Muscle layer of duodenum (tissue), 2 donors: ENCODE results near the gene RBSN.

Source experiments
- H3K27ac ChIP-seq: one replicate; pipeline ENCODE4 v1.7.0; 2013; ENCODE audit warnings: mild to moderate bottlenecking, low read length
- H3K27me3 ChIP-seq: one replicate; pipeline ENCODE4 v1.7.0; 2013; ENCODE audit warnings: low read depth, mild to moderate bottlenecking, control low read depth, low read length
- H3K36me3 ChIP-seq, 2 donors: one replicate each; pipeline ENCODE4 v1.7.0; 2013; ENCODE audit warnings: low read length in 2 of 2, control low read depth in 1 of 2, mild to moderate bottlenecking in 1 of 2; ENCODE audit not compliant: insufficient read depth in 2 of 2, control insufficient read depth in 1 of 2
- H3K4me1 ChIP-seq, 2 donors: one replicate each; pipeline ENCODE4 v1.7.0; 2013; ENCODE audit warnings: low read length in 2 of 2, mild to moderate bottlenecking in 2 of 2, control low read depth in 1 of 2, moderate library complexity in 1 of 2; ENCODE audit not compliant: insufficient read depth in 2 of 2, control insufficient read depth in 1 of 2
- H3K4me3 ChIP-seq, 2 donors: one replicate each; pipeline ENCODE4 v1.7.0; 2013; ENCODE audit warnings: low read length in 2 of 2, low read depth in 1 of 2, mild to moderate bottlenecking in 1 of 2
- H3K9me3 ChIP-seq, 2 donors: one replicate each; pipeline ENCODE4 v1.7.0; 2013; ENCODE audit warnings: low read length in 2 of 2, control low read depth in 1 of 2, mild to moderate bottlenecking in 1 of 2; ENCODE audit not compliant: control insufficient read depth in 1 of 2
- donor health status: healthy.

Gene RBSN

DNA sequence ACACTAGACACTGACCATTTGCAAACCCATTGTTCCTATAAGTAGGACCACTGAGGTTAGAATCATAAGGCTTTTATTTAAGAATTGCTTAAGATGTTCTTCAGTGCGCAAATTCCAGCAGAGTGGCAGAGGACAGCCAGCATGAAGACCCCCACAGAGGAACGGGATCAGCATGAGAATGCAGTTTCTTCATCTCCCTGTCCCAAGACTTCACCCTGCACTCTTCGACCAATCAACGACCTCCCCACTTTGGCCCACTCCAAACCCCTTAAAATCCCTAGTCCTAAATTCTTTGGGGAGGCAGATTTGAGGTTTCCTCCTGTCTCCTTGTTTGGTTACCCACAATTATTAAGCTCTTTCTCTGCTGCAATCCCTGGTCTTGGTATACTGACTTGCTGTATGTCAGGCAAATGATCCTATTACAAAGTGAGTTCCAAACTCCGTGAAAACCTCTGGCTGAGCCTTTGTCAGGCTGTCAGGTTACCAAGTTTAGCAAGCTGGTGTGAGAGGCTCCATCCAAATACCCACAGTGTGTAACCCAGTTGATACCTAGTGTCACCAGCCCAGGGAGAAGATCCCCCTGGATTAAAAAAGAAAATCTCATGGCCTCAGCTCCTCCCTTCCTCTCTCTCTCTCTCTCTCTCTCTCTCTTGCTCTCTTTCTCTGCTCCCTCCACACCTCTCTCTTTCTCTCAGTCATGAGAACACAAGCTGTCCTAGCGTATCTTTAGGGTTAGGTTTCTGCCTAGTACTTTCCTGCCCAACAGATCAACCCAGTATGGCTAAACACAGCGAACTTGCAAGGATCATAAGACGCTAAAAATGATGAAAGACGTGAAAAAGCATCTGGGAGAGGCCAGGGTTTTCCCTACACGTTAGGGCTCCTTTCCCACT, 15.8 kb upstream of the RBSN start:
- no peaks in the 10 kb centered on the region for H3K4me1 ChIP-seq
- no peak overlapping the region for H3K27ac ChIP-seq
- no peaks in the 10 kb centered on the region for H3K9me3 ChIP-seq
- H3K4me3 ChIP-seq = no peak overlapping the region
- no peaks in the 10 kb centered on the region for H3K27me3 ChIP-seq
- no peaks in the 10 kb centered on the region for H3K36me3 ChIP-seq

DNA sequence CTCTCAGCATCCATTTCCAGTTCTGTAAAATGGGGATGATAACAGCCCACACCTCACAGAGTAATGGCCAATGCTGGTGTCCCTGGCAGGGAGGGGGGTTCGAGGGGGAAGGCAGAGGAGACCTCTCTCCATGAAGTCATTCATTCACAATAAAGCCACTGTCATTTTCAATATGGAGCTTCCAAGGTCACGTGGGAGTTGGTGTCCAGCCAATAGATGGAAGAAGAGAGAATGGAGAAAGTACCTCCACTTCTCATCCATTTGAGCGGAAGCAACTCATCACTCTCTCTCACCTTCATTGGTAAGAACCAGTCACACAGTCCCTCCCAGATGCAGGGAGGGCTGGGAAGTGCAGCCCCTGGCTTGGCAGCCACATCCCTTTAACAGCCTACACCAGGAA, 14.9 kb upstream of the RBSN start:
- no peak overlapping the region for H3K27ac ChIP-seq
- no peaks in the 10 kb centered on the region for H3K36me3 ChIP-seq
- H3K4me1 ChIP-seq = no peaks in the 10 kb centered on the region
- no peak overlapping the region for H3K4me3 ChIP-seq
- no peaks in the 10 kb centered on the region for H3K9me3 ChIP-seq
- no peaks in the 10 kb centered on the region for H3K27me3 ChIP-seq

GRCh38 chr3:15113471-15113870, 14.5 kb upstream of the RBSN start:
- H3K36me3 ChIP-seq = no peaks in the 10 kb centered on the region
- no peaks in the 10 kb centered on the region for H3K9me3 ChIP-seq
- H3K4me1 ChIP-seq = no peaks in the 10 kb centered on the region
- no peak overlapping the region for H3K27ac ChIP-seq
- H3K4me3 ChIP-seq = no peak overlapping the region
- H3K27me3 ChIP-seq = no peaks in the 10 kb centered on the region

- no peaks in the 10 kb centered on the region for H3K9me3 ChIP-seq
- H3K4me1 ChIP-seq = peaks cover 0 to 6% of the 10 kb centered on the region in 2 donors
- no peak overlapping the region for H3K4me3 ChIP-seq
- H3K27ac ChIP-seq = no peak overlapping the region
- H3K36me3 ChIP-seq = no peaks in the 10 kb centered on the region
- H3K27me3 ChIP-seq = no peaks in the 10 kb centered on the region
These were observed 13.1 kb upstream of the RBSN start for GRCh38 chr3:15112011-15112410.

DNA sequence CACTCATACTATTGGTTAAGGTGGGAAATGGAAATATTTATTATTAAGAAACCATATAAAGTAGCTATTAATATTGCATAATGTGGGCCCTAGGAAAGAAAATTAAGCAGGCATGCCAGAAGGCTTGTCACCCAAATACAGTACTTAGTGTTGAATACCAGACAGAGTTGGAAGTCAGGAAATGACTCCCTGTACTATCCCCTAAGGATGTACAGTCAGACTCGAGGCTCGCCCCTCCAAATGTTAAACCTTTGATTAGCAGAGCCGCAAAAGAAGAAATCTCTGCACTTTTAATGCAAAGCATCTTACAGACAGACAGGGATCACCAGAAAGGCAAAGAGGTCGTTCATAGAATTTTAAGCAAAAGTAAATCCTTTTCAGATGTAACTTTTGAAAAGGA, 11.3 kb upstream of the RBSN start:
- no peak overlapping the region for H3K4me3 ChIP-seq
- H3K9me3 ChIP-seq = no peaks in the 10 kb centered on the region
- H3K4me1 ChIP-seq = peaks cover 0 to 6% of the 10 kb centered on the region in 2 donors
- H3K27ac ChIP-seq = no peak overlapping the region
- H3K36me3 ChIP-seq = no peaks in the 10 kb centered on the region
- no peaks in the 10 kb centered on the region for H3K27me3 ChIP-seq

DNA sequence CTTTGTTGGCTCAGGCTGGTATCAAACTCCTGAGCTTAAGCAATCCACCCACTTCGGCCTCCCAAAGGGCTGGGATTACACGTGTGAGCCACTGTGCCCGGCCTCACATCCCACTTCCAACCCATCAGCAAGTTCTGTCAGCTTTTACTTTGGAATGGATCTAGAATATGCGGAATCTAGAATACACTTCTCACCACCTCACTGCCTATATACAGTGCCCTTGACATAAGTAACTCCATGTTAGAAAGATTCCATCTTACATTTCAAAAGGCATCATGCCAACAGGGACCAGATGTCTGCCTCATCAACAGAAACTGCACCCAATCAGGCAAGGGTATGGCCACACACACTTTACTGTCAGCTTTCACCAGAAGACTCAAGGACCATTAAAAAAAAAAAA, 9.9 kb upstream of the RBSN start:
- Histone ChIP-seq H3K9me3 (no peaks in the 10 kb centered on the region), H3K27me3 (no peaks in the 10 kb centered on the region), H3K4me1 (peaks cover 0 to 6% of the 10 kb centered on the region in 2 donors), H3K36me3 (no peaks in the 10 kb centered on the region), H3K27ac (no peak overlapping the region), H3K4me3 (no peak overlapping the region)

DNA sequence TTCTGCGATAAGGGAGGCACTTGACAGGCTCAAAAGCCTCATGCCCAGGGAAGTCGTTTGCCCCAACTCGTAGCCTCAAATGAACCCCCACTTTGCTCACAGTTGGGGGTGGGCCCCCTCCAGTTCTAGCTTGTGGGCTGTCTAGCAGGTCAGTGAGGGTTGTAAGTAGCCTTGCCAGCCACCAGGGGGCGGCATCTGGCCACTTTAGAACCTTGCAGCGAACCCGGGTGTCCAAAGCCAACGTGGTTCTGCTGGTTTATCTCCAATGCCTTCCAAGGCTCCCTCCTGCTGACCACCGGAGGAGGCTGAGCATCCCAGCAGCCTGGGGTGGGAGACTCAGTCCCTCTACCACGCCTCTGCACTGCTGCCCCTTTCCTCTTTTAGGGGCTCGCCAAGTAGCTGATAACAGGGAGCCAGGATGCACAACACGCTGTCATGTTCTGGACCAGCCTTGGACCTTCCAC, 9.2 kb upstream of the RBSN start:
- no peaks in the 10 kb centered on the region for H3K27me3 ChIP-seq
- H3K36me3 ChIP-seq = no peaks in the 10 kb centered on the region
- no peaks in the 10 kb centered on the region for H3K9me3 ChIP-seq
- H3K27ac ChIP-seq = no peak overlapping the region
- no peak overlapping the region for H3K4me3 ChIP-seq
- peaks cover 0 to 6% of the 10 kb centered on the region in 2 donors for H3K4me1 ChIP-seq

DNA sequence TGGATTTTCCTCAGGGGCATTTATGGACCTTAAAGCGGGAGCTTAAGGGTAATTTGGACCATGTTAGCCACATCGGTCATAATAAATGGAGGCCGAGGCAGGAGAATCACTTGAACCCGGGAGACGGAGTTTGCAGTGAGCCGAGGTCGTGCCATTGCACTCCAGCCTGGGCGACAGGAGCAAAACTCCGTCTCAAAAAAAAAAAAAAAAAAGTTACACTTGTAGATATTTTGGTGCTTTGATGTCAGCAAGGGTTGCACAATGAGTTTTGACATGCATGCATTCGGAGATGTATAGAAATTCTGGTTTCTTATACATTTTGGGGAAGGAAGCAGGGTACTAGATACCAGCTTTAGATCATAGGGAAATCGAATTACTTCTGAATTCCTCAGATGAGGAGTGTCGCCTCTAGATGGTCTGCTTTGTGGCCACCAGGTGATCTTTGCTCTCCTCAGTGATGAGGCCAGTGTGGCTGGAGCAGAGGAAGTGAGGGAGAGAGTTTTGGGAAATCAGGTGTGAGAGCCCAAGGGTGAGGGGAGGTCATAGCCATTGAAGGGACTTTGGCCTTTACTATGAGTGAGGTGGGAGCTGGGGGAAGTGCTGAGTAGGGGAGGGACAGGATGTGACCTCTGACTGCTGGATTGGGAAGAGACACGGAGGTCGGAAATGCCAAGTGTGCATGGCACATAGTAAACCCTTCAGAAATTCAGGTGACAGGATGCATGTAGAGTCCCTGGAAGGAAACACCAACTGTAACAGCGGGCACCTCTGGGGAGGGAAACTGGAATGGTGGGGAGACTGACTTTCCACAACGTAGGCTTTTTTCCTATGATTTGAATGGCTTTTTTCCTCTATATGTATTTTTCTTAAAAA, 8.4 kb upstream of the RBSN start:
- peaks cover 0 to 6% of the 10 kb centered on the region in 2 donors for H3K4me1 ChIP-seq

DNA sequence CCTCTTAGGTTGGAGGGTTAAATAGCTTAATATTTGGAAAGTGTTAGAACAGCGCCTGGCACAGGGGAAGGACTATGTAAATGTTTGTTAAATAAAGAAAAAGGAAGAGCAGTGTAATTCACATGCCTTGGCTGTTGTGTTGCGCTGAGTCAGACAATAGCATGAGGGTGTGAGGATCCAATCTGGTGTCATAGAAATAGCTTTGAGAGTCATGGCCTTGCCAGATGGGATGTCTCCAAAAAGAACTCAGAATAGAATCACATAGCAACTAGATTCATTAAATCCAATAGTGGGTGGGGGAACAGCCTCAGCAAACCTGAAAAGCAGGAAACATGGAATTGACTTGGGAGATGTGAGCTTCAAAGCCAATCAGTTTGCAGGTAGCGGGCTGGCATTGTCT, 3.9 kb upstream of the RBSN start:
- Histone ChIP-seq H3K4me3 (no peak overlapping the region), H3K4me1 (peaks cover 4 to 5% of the 10 kb centered on the region in 2 donors), H3K36me3 (no peaks in the 10 kb centered on the region), H3K27me3 (no peaks in the 10 kb centered on the region), H3K27ac (no peak overlapping the region), H3K9me3 (no peaks in the 10 kb centered on the region)

More for the DNA sequence above, 8.4 kb upstream of the RBSN start:
- H3K27ac ChIP-seq = no peak overlapping the region
- no peaks in the 10 kb centered on the region for H3K36me3 ChIP-seq
- no peaks in the 10 kb centered on the region for H3K9me3 ChIP-seq
- no peaks in the 10 kb centered on the region for H3K27me3 ChIP-seq
- no peak overlapping the region for H3K4me3 ChIP-seq

- no peaks in the 10 kb centered on the region for H3K27me3 ChIP-seq
- no peak overlapping the region for H3K4me3 ChIP-seq
- H3K9me3 ChIP-seq = no peaks in the 10 kb centered on the region
- peaks cover 8 to 9% of the 10 kb centered on the region in 2 donors for H3K4me1 ChIP-seq
- no peak overlapping the region for H3K27ac ChIP-seq
- no peaks in the 10 kb centered on the region for H3K36me3 ChIP-seq
These were observed 3.3 kb upstream of the RBSN start for GRCh38 chr3:15102256-15102655.

GRCh38 chr3:15099364-15100098, 583 bp upstream of the RBSN start:
- Histone ChIP-seq H3K4me1 (peaks cover 8 to 13% of the 10 kb centered on the region in 2 donors), H3K4me3 (peak overlapping the region; percentile 85 to 98), H3K9me3 (no peaks in the 10 kb centered on the region), H3K36me3 (peaks cover 12 to 20% of the 10 kb centered on the region in 2 donors), H3K27me3 (no peaks in the 10 kb centered on the region), H3K27ac (peak overlapping the region; percentile 87)
